H1 (cell line): ENCODE measurements around the gene SEC14L3. TPM values are rescaled to one million over a fixed set of nuclear protein-coding genes. Genes with fewer than 3 reads are reported as not detected.

Source experiments
- CREB1 ChIP-seq: IDR thresholded peaks from 2 replicates; pipeline ENCODE4 v1.6.1; 2012; ENCODE audit warnings: inconsistent platforms
- FOSL1 ChIP-seq: IDR thresholded peaks from 2 replicates; pipeline ENCODE4 v1.6.1; 2011; ENCODE audit warnings: mild to moderate bottlenecking, low read depth, low read length, moderate library complexity; ENCODE audit not compliant: insufficient read depth
- KDM5A ChIP-seq: fragments of 200-600 bp; IDR thresholded peaks from 2 replicates; pipeline ENCODE4 v1.7.1; 2012; ENCODE audit warnings: mild to moderate bottlenecking, low read length, inconsistent platforms, mixed read lengths
- NANOG ChIP-seq: IDR thresholded peaks from 2 replicates; pipeline ENCODE4 v1.6.1; 2011; ENCODE audit warnings: low read length, low read depth, mild to moderate bottlenecking, inconsistent platforms; ENCODE audit not compliant: insufficient read depth, poor library complexity, severe bottlenecking
- POLR2AphosphoS5 ChIP-seq: IDR thresholded peaks from 2 replicates; pipeline ENCODE4 v1.6.1; 2011; ENCODE audit warnings: low read depth, low read length
- RAD21 ChIP-seq, 2 experiments: IDR thresholded peaks in 1 of 2; conservative IDR thresholded peaks in 1 of 2; 2 replicates each; pipeline ENCODE4 v1.6.1; 2011; ENCODE audit warnings: low read depth in 2 of 2, low read length in 2 of 2, improper control_type of control experiment in 1 of 2, inconsistent platforms in 1 of 2, mild to moderate bottlenecking in 1 of 2, moderate library complexity in 1 of 2
- RBBP5 ChIP-seq: IDR thresholded peaks from 2 replicates; pipeline ENCODE4 v1.7.1; 2012; ENCODE audit warnings: low read depth, mild to moderate bottlenecking, inconsistent platforms, low read length, moderate library complexity, borderline replicate concordance
- SIN3A ChIP-seq, 2 experiments: IDR thresholded peaks in 1 of 2; conservative IDR thresholded peaks in 1 of 2; 2 replicates each; pipeline ENCODE4 v1.6.1; 2011 to 2012; ENCODE audit warnings: low read length in 2 of 2, improper control_type of control experiment in 1 of 2, low read depth in 1 of 2, mild to moderate bottlenecking in 1 of 2
- TAF1 ChIP-seq: IDR thresholded peaks from 2 replicates; pipeline ENCODE4 v1.6.1; 2011; ENCODE audit warnings: mild to moderate bottlenecking, low read depth, low read length
- USF2 ChIP-seq: IDR thresholded peaks from 2 replicates; pipeline ENCODE4 v1.6.1; 2011; ENCODE audit warnings: low read length, improper control_type of control experiment
- ZNF274 ChIP-seq: IDR thresholded peaks from 2 replicates; pipeline ENCODE4 v1.7.0; 2012; ENCODE audit warnings: low read length, borderline replicate concordance; ENCODE audit errors: extremely low read depth
- polyA plus RNA-seq, 7 experiments: library from polyadenylated mRNA; depleted of rRNA in 3 of 7; stranded (reverse) in 5 of 7; unstranded in 2 of 7; fragments of >200 nt in 5 of 7; fragments of 200-250 nt in 2 of 7; gene quantifications; 1 replicate in 5 of 7; 2 replicates in 1 of 7; 4 replicates in 1 of 7; pipeline versions ENCODE4 v1.2.1 to v1.2.3, GENCODE V29; 2011 to 2013; ENCODE audit warnings: missing spikeins in 2 of 7, mixed read lengths in 2 of 7
- total RNA-seq: library from RNA; stranded (reverse); fragmentation: NEBNext Ultra II Directional; extraction: Animal tissue kit (Norgen Biotek cat#: 25700); gene quantifications from 2 replicates; pipeline ENCODE4 v1.2.1, GENCODE V29; 2021

Gene SEC14L3
- total and polyA plus RNA-seq, 2 of the 8 experiments (the other 6 are each of a cell fraction or from before 2014, with no cell fraction given), result not detected

GRCh38 chr22:30425616-30426387 is 46.0 kb downstream of the SEC14L3 start, which contains the start of gene MTFP1 (continued):
- TF ChIP-seq TAF1 (peak; percentile 73; the same call in 1 of the 2 replicates), NANOG (peak; percentile 40), USF2 (peak; percentile 3; the same call in 1 of the 2 replicates), CREB1 (peak; percentile 60; the same call in 1 of the 2 replicates), POLR2AphosphoS5 (peak; percentile 39; the same call in 1 of the 2 replicates), RAD21 (IDR thresholded peaks at IDR 0.05 in 1 of 2, conservative IDR thresholded peaks at IDR 0.05 in 1 of 2; ENCODE audit: low read depth in 2 of 2, low read length in 2 of 2) (no peak), SIN3A (conservative IDR thresholded peaks at IDR 0.05 in 1 of 2, IDR thresholded peaks at IDR 0.05 in 1 of 2; ENCODE audit: low read depth in 1 of 2, low read length in 2 of 2) (peak; percentile 14 to 59; a peak in 2 of 4 replicates), RBBP5 (0 out of 2 replicates have a peak, but pooled peaks have one; percentile 24), KDM5A (no peak), FOSL1 (no peak), ZNF274 (no peak)
- TF ChIP-seq, all 59 proteins: peak for 15
